AG09319 (cell line): ENCODE measurements around the gene SOCS3.

Source experiments
- DNase-seq: peaks from one replicate; pipeline ENCODE4 v3.0.0-alpha.2; 2010; ENCODE audit warnings: low read depth; ENCODE audit errors: extremely low read depth
- TF ChIP-seq, protein P1 (sequence below): IDR thresholded peaks from 2 replicates; pipeline ENCODE4 v1.5.1; 2011; ENCODE audit warnings: low read depth, mild to moderate bottlenecking, inconsistent platforms, low read length, moderate library complexity

The SOCS3 gene

DNA sequence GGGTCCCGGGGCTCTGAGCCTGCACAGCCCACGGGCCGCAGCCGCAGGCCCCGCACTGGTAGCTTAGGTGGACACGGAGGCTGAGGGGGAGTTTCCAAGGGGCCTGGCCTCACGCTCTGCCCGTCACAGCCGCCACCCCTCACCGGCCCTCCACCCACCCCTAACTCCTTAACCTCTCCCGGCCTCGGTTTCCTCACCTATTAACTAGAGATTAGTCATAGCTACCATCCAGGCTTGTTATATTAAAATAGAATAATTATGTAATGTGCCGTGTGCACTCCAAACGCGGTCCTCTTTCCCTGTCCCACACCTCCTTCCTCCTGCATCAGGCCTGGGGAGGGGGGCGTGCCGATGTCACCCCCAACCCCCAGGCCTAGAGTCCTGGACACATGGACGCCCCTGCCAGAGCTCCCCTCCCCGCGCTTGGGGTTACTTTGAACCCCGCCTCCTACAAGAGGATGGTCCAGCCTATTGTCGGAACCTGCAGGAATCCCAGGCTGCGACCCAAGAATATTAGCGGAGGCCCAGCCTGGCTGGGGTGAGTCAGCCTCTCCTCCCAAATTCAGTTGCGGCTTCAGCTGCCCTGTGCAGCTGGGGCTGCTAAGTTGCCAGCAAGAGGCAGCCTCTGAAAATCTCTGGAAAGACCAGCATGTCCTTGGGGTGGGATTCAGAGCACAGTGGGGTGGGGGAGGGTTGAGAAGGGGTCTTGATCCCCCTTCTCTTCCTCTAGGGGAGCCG lies 17.3 kb downstream of the SOCS3 start:
- TF ChIP-seq, protein P1, sequence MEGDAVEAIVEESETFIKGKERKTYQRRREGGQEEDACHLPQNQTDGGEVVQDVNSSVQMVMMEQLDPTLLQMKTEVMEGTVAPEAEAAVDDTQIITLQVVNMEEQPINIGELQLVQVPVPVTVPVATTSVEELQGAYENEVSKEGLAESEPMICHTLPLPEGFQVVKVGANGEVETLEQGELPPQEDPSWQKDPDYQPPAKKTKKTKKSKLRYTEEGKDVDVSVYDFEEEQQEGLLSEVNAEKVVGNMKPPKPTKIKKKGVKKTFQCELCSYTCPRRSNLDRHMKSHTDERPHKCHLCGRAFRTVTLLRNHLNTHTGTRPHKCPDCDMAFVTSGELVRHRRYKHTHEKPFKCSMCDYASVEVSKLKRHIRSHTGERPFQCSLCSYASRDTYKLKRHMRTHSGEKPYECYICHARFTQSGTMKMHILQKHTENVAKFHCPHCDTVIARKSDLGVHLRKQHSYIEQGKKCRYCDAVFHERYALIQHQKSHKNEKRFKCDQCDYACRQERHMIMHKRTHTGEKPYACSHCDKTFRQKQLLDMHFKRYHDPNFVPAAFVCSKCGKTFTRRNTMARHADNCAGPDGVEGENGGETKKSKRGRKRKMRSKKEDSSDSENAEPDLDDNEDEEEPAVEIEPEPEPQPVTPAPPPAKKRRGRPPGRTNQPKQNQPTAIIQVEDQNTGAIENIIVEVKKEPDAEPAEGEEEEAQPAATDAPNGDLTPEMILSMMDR: no peak
- no peak for DNase-seq

DNA sequence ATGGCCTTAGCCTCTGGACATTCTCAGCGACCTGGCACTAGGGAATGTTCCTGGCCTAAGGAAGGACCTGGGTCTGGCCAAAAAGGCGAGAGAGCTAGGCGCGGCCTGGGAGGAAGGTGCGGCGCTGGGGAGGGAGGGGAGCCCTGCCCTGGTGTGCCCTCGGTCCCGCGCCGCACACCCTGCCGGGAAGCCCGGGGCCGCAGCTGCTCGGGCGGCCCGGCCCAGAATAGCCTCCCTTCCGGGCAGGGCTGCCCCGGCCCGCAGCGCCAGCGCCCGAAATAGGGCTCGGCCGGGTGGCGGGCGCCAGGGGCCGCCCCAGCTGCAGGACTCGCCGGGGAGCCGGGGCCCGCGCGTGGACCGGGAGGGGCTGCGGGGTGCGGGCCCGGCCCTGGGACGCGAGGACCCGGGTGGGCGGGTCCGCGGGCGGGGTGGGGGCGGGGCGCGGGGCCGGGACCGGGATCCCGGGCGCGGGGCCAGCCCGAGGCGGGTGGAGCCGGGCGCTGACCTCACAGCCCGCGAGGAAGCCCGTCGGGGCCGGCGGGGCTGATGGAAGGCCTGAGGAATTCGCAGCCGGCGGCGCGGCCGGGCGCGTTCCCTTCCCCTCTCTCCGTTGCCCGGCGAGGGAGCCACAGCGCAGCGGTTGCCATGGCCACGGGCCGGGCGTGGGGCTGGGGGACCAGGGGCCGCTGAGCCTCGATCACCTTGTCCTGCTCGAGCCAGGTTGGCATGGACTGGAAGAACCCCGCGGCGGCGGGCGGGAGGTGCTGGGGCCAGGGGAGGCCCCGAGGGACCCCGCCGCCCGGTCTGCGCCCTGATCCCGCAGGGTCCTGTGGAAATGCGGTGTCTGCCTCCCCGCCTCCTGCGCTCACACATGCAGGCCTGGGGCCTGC lies 18.1 kb downstream of the SOCS3 start:
- DNase-seq: no peak
- TF ChIP-seq, protein P1: no peak

DNA sequence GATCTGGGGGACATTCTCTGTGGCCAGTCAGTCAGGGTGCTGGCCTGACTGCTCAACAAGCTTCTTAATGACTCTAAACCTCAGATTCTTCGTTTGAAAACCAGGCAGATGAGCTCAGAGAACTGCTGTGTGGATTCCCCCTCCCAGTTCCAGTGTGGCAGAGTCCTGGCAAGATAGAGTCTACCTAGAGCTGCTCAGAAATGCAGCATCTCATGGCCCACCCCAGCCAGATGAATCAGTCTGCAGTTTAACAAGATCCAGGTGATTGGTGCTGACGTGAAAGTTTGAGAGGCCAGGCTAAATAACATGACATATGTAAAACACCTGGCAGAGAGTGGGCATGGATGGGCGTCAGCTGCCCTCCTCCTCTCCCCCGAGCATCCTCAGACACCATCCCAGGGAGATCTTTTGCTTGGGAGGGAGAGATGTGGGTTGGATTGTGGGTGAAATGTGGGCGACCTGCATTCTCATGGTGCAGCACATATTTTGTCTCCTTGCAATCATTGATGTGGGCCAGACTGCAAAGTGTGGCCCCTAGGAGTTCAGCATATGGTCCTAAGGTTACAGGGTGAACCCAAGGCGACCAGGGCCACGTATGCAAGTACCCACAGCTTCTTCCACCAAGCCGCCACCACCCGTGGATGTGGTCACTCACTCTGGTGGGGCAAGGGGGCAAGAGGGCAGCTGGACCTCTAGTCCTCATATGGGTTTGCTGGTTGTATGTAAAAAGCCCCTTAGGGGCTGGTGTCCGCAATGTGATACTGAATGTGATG lies 19.5 kb downstream of the SOCS3 start:
- TF ChIP-seq, protein P1: no peak

DNA sequence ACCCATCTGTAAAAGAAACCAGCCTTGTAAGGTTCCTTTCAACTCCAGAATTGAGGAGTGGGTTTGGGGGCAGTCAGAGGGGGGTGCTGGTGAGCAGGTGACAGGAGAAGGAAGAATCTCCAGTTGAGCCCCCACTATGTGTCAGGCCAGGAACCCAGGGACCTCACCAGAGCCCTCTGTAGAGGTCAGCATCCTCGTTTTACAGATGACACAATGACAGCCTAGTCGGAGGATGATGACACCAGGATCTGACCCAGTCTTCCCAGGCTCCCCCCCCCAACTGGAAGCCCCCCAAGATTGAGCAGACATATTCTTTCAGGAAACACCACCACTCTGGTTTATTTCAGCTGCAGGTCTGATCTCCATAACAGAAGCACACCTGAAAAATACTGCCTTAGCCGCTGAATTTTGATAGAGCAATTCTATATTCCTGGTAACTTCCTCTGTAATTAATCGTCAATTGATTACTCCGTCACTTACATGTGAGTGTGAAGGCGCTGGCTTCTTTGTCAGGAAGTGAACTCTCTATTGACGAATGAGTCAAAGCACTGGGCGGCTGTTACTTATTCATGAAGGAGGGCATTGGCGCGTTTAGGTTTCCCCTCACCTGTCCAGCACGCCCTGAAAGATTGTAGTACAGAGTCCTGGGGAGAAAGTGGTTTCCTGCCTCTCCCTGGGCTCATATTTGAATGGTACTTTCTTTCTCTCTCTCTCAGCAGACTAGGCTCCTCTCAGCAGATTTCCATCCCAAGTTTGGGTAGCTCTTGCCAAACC lies 21.2 kb downstream of the SOCS3 start:
- DNase-seq: no peak
- TF ChIP-seq, protein P1: no peak

More for the DNA sequence above, 19.5 kb downstream of the SOCS3 start:
- DNase-seq: no peak

DNA sequence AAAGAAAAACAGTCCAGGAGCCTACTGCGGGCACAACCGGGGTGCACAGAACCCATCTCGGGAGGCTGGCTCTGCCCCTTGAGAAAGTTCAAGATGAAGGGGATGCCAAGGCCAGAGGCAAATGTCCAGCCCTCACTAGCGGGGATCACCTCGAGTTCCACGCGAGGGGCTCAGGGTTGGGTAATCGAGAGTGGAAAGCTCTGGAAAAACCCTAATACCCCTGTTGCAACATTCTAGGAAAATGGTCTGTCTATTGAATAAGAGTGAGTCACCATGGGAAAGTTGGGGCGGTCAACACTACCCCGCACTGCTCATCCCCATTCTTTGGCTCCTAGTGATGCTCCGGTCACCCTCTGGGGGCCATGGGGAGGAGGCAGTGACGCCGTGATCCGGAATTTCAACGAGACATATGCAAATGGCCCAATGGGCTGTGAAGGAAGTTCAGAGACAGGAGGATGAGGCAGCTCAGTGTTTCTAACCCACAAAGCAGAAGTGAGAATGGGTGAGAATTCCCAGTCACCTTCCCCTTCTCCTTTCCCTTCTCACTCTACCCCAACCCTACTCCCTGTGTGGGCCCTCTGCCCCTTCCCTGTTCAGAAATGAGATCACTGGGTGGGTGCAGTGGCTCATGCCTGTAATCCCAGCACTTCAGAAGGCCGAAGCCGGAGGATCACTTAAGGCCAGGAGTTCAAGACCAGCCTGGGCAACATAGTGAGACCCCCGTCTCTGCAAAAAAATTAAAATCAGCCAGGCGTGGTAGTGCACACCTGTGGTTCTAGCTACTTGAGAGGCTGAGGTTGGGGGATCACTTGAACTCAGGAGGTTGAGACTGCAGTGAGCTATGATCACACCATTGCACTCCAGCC lies 22.4 kb downstream of the SOCS3 start:
- no peak for DNase-seq
- TF ChIP-seq, protein P1: no peak

DNA sequence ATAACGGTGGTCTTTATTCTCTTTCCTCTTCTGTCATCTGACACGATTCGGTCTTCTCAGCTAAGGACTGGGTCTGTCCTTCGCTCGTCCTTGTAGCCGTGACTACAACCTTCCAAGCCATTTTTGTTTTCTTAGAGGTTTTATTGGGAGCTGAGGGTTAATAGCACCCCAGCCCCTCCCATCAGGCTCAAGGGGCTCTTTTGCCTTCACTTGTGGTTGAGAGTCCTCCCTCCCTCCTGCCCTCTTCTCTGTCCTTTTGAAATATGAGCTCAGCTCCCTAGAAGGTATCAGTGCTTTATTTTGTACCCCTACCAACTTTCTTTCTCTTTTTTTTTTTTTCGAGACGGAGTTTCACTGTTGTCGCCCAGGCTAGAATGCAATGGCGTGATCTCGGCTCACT lies 24.7 kb downstream of the SOCS3 start:
- DNase-seq: no peak
- TF ChIP-seq, protein P1: no peak
